ENCODE results near the gene TXNDC12. TPM values are rescaled to one million over a fixed set of nuclear protein-coding genes. Genes with fewer than 3 reads are reported as not detected.
"Not testable (repeated sequence)": the region's sequence is repeated elsewhere in the genome, so short reads cannot be mapped to it uniquely, and the experiment has no call there.

The TXNDC12 gene
- total and polyA plus RNA-seq, 9 of the 15 experiments (the other 6 are each of a cell fraction or from before 2014, with no cell fraction given) = 17.0 to 60.8 (median 37.8) TPM

GRCh38 chr1:52096216-52096615 lies 41.2 kb upstream of the TXNDC12 start (continued):
- no peak for TF ChIP-seq TFE3 (CRISPR knock-in tag; IDR thresholded peaks at IDR 0.05)
- no peak for TF ChIP-seq MLLT1 (IDR thresholded peaks at IDR 0.05)
- no peak for TF ChIP-seq CLOCK (CRISPR knock-in tag; IDR thresholded peaks at IDR 0.05; ENCODE audit: borderline replicate concordance)
- TF ChIP-seq SMARCA4 (IDR thresholded peaks at IDR 0.05) = no peak

GRCh38 chr1:52094300-52094699 lies 39.3 kb upstream of the TXNDC12 start:
- ATAC-seq; H3K4me3 ChIP-seq; H3K27ac ChIP-seq (ENCODE audit: extremely low read depth, low read depth, low read length); H2AFZ ChIP-seq (ENCODE audit: low read depth, low read length); H3K9me3 ChIP-seq (replicated peaks; ENCODE audit: control insufficient read depth, insufficient read depth, low read depth, low read length); in situ Hi-C loops (cut with MboI); BruUV-seq (replicated peaks); H3K4me2 ChIP-seq (ENCODE audit: insufficient read depth, low read length); FAIRE-seq; H3K79me2 ChIP-seq (ENCODE audit: control insufficient read depth, insufficient read depth, low read length); H3K9ac ChIP-seq (ENCODE audit: insufficient read depth in 1 of 2, low read depth in 2 of 2, low read length in 2 of 2); H3K9me1 ChIP-seq (ENCODE audit: control insufficient read depth, insufficient read depth, low read length); CTCF ChIA-PET (ENCODE audit: low intra/inter-chr PET ratio); intact Hi-C loops (cut with micrococcal nuclease); H3K4me1 ChIP-seq (replicated peaks in 1 of 2; ENCODE audit: control insufficient read depth in 2 of 2, insufficient read depth in 2 of 2, low read length in 2 of 2); H4K20me1 ChIP-seq (replicated peaks; ENCODE audit: control insufficient read depth, insufficient read depth, low read length); DNase-seq (ENCODE audit: extremely low read depth in 1 of 4, low spot score in 3 of 4); H3K27me3 ChIP-seq (ENCODE audit: control insufficient read depth in 2 of 2, insufficient read depth in 2 of 2, low read length in 2 of 2): not testable (repeated sequence)
- POLR2A ChIA-PET = interaction anchor here (1.1 to 2.3 kb wide), 5 partner anchors 12 to 57 kb away, joined by 3 to 8 read pairs (median 5); no protein-coding TSS in a partner anchor
- 77% methylated on average over 7 of the region's 7 CpGs for WGBS (ENCODE audit: insufficient coverage, low coverage, missing lambda C conversion rate)
- peak; percentile 48 for TF ChIP-seq POLR2G (IDR thresholded peaks at IDR 0.05; ENCODE audit: low read depth, low read length)
- TF ChIP-seq ZNF121 (CRISPR knock-in tag; conservative IDR thresholded peaks at IDR 0.05) = peak; percentile 68; the same call in 1 of the 2 replicates
- H3K36me3 ChIP-seq (ENCODE audit: control insufficient read depth, insufficient read depth, low read length) = peaks cover 19% of the 10 kb centered on the region
